Measurements from ENCODE around the gene HDC. TPM values are rescaled to one million over a fixed set of nuclear protein-coding genes. Genes with fewer than 3 reads are reported as not detected.

HDC gene
- total RNA-seq, 1 experiment from 2014 or later, result not detected

DNA sequence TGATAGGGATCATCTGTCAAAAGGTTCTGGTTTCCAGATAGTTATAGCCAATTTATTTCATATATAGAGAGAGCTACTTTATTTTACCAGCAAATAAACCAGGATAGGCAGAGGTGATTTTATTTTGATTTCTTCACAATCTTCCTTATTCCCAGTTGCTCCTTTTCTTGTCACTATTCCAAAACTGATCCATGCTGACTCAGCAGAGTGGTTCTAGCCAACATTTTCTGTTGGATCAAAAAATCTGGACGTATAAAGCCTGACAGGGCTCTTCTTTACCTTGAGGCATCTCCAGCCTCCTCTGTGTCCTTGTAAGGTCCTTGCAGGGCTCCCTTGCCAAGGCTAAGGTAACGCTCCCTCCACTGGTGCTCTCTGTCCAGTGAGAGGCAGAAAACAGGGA is 15.8 kb downstream of the HDC start:
- intact Hi-C loops (cut with micrococcal nuclease; ENCODE audit: unreplicated experiment), result no loop called here
- DNase-seq (ENCODE audit: low read depth, low spot score) (no peak), ATAC-seq (no peak)
- Histone ChIP-seq H3K27ac (ENCODE audit: low read length) (no peak overlapping the region), H3K36me3 (ENCODE audit: control insufficient read depth, insufficient read depth, low read length) (no peaks in the 10 kb centered on the region), H3K4me1 (ENCODE audit: control insufficient read depth, insufficient read depth, low read length) (no peaks in the 10 kb centered on the region), H3K27me3 (ENCODE audit: control insufficient read depth, insufficient read depth, low read length) (peaks cover 3% of the 10 kb centered on the region; the same call in 1 of the 2 replicates), H3K4me3 (ENCODE audit: low read depth in 2 of 2, low read length in 2 of 2) (no peak overlapping the region), H3K9me3 (ENCODE audit: control insufficient read depth, insufficient read depth, low read depth, low read length) (no peaks in the 10 kb centered on the region)
- POLR2A ChIA-PET, result no interaction called here
- BruUV-seq (replicated peaks), result no TSS peak
- CTCF ChIA-PET, result interaction anchor here (0.6 kb wide), 1 partner anchor 20 kb away, joined by 7 read pairs; no protein-coding TSS in a partner anchor
- TF ChIP-seq, protein P1, sequence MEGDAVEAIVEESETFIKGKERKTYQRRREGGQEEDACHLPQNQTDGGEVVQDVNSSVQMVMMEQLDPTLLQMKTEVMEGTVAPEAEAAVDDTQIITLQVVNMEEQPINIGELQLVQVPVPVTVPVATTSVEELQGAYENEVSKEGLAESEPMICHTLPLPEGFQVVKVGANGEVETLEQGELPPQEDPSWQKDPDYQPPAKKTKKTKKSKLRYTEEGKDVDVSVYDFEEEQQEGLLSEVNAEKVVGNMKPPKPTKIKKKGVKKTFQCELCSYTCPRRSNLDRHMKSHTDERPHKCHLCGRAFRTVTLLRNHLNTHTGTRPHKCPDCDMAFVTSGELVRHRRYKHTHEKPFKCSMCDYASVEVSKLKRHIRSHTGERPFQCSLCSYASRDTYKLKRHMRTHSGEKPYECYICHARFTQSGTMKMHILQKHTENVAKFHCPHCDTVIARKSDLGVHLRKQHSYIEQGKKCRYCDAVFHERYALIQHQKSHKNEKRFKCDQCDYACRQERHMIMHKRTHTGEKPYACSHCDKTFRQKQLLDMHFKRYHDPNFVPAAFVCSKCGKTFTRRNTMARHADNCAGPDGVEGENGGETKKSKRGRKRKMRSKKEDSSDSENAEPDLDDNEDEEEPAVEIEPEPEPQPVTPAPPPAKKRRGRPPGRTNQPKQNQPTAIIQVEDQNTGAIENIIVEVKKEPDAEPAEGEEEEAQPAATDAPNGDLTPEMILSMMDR (IDR thresholded peaks at IDR 0.05), result no peak
- TF ChIP-seq, protein P2, sequence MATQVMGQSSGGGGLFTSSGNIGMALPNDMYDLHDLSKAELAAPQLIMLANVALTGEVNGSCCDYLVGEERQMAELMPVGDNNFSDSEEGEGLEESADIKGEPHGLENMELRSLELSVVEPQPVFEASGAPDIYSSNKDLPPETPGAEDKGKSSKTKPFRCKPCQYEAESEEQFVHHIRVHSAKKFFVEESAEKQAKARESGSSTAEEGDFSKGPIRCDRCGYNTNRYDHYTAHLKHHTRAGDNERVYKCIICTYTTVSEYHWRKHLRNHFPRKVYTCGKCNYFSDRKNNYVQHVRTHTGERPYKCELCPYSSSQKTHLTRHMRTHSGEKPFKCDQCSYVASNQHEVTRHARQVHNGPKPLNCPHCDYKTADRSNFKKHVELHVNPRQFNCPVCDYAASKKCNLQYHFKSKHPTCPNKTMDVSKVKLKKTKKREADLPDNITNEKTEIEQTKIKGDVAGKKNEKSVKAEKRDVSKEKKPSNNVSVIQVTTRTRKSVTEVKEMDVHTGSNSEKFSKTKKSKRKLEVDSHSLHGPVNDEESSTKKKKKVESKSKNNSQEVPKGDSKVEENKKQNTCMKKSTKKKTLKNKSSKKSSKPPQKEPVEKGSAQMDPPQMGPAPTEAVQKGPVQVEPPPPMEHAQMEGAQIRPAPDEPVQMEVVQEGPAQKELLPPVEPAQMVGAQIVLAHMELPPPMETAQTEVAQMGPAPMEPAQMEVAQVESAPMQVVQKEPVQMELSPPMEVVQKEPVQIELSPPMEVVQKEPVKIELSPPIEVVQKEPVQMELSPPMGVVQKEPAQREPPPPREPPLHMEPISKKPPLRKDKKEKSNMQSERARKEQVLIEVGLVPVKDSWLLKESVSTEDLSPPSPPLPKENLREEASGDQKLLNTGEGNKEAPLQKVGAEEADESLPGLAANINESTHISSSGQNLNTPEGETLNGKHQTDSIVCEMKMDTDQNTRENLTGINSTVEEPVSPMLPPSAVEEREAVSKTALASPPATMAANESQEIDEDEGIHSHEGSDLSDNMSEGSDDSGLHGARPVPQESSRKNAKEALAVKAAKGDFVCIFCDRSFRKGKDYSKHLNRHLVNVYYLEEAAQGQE (IDR thresholded peaks at IDR 0.05; ENCODE audit: insufficient read depth in 1 of 2, low read depth in 2 of 2, low read length in 1 of 2), result no peak
- TF ChIP-seq TCF7L2 (IDR thresholded peaks at IDR 0.05; ENCODE audit: low read depth, low read length), result no peak
- TF ChIP-seq SIN3A (IDR thresholded peaks at IDR 0.05; ENCODE audit: borderline replicate concordance, insufficient read depth, low read depth, low read length), result no peak
- no peak for TF ChIP-seq POLR2AphosphoS5 (IDR thresholded peaks at IDR 0.05; ENCODE audit: low read depth, low read length)
- in situ Hi-C loops (cut with HindIII; ENCODE audit: low pct_unique_long_range_greater_than_20kb, low sequenced_read_pairs), result no loop called here

DNA sequence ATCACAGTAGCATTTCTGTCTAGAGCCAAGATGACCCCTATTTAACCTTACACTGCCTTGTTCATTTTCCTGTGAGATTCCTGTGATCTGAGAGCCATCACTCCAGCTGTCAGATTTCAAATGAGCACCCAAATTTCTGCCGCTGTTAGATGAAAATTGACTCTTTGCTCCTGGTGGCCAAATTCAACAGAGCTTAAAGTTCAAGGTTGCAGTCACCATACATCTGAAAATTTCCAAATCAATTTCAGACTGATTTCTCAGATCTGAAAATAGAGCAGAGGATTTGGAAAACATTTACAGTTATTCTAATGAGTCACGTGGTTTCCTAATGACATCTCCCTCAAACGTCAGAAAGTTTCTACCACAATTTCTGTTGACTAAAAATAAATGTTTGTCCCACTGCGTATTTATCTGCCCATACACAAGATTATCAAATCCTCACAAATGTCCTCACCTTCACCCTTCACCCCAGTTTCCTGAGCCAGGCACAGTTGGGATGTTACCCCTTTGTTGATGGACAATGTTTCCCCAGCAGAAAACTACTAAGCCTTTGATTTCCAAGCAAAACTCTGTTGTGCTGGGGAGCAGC is 16.4 kb downstream of the HDC start:
- Histone ChIP-seq H3K27me3 (ENCODE audit: control insufficient read depth, insufficient read depth, low read length) (peaks cover under 1% of the 10 kb centered on the region; the same call in 1 of the 2 replicates), H3K9me3 (ENCODE audit: control insufficient read depth, insufficient read depth, low read depth, low read length) (no peaks in the 10 kb centered on the region), H3K4me1 (ENCODE audit: control insufficient read depth, insufficient read depth, low read length) (no peaks in the 10 kb centered on the region), H3K36me3 (ENCODE audit: control insufficient read depth, insufficient read depth, low read length) (no peaks in the 10 kb centered on the region), H3K4me3 (ENCODE audit: low read depth in 2 of 2, low read length in 2 of 2) (no peak overlapping the region), H3K27ac (ENCODE audit: low read length) (no peak overlapping the region)
- in situ Hi-C loops (cut with HindIII; ENCODE audit: low pct_unique_long_range_greater_than_20kb, low sequenced_read_pairs), result no loop called here
- ChIA-PET POLR2A (no interaction called here), CTCF (interaction anchor here (0.6 kb wide), 1 partner anchor 568 kb away, joined by 7 read pairs; no protein-coding TSS in a partner anchor)
- intact Hi-C loops (cut with micrococcal nuclease; ENCODE audit: unreplicated experiment), result no loop called here
- no peak for ATAC-seq
- no peak for DNase-seq (ENCODE audit: low read depth, low spot score)
- no TSS peak for BruUV-seq (replicated peaks)
- TF ChIP-seq, protein P1 (IDR thresholded peaks at IDR 0.05), result no peak
- TF ChIP-seq SIN3A (IDR thresholded peaks at IDR 0.05; ENCODE audit: borderline replicate concordance, insufficient read depth, low read depth, low read length) (no peak), POLR2AphosphoS5 (IDR thresholded peaks at IDR 0.05; ENCODE audit: low read depth, low read length) (no peak), TCF7L2 (IDR thresholded peaks at IDR 0.05; ENCODE audit: low read depth, low read length) (no peak)
- TF ChIP-seq, protein P2 (IDR thresholded peaks at IDR 0.05; ENCODE audit: insufficient read depth in 1 of 2, low read depth in 2 of 2, low read length in 1 of 2), result no peak

All from Panc1 (cell line).